Upper lobe of left lung (tissue), 6 donors: ENCODE results near the gene SPNS3. TPM values are rescaled to one million over a fixed set of nuclear protein-coding genes. Genes with fewer than 3 reads are reported as not detected.

Source experiments
- ATAC-seq, 2 donors: fragments of 200-7000 bp; cut with Tn5 transposase; one replicate each; pipeline ENCODE4 v1.9.1; 2022; ENCODE audit warnings: mild to moderate bottlenecking in 2 of 2, moderate library complexity in 2 of 2; ENCODE audit not compliant: low FRiP score in 2 of 2
- DNase-seq, 2 donors: peaks; one replicate each; pipeline ENCODE4 v3.0.0-alpha.2; 2019 to 2020
- H3K27ac ChIP-seq, 4 donors: fragments of 200-600 bp; sonication (generic); one replicate each; pipeline ENCODE4 v1.5.1; 2016 to 2019
- H3K27me3 ChIP-seq, 4 donors: fragments of 200-600 bp; sonication (generic); one replicate each; pipeline ENCODE4 v1.5.1; 2017 to 2019
- H3K36me3 ChIP-seq, 4 donors: fragments of 200-600 bp; sonication (generic); one replicate each; pipeline ENCODE4 v1.5.1; 2016 to 2019
- H3K4me1 ChIP-seq, 4 donors: fragments of 200-600 bp; sonication (generic); one replicate each; pipeline ENCODE4 v1.5.1; 2018 to 2019
- H3K4me3 ChIP-seq, 4 donors: fragments of 200-600 bp; sonication (generic); one replicate each; pipeline ENCODE4 v1.5.1; 2017 to 2019; ENCODE audit warnings: mild to moderate bottlenecking in 2 of 4, moderate library complexity in 1 of 4
- H3K9me3 ChIP-seq, 4 donors: fragments of 200-600 bp; sonication (generic); one replicate each; pipeline ENCODE4 v1.5.1; 2018 to 2019
- CTCF ChIP-seq, 6 experiments: fragments of 450-650 bp in 4 of 6; fragments of 200-600 bp in 2 of 6; sonication (generic) in 2 of 6; IDR thresholded peaks; one replicate each; pipeline ENCODE4 v1.5.1; 2016 to 2019; ENCODE audit warnings: antibody characterized with exemption in 6 of 6
- EP300 ChIP-seq, 4 donors: sonication (generic); formaldehyde crosslinking; IDR thresholded peaks; one replicate each; pipeline ENCODE4 v1.5.1; 2017; ENCODE audit warnings: antibody characterized with exemption in 4 of 4, control low read depth in 2 of 4
- POLR2A ChIP-seq, 4 donors: fragments of 450-650 bp; IDR thresholded peaks; one replicate each; pipeline ENCODE4 v1.5.1; 2016 to 2017; ENCODE audit warnings: antibody characterized with exemption in 4 of 4, mild to moderate bottlenecking in 2 of 4
- POLR2AphosphoS5 ChIP-seq, 2 donors: sonication (generic); formaldehyde crosslinking; IDR thresholded peaks; one replicate each; pipeline ENCODE4 v1.5.1; 2017; ENCODE audit warnings: antibody characterized with exemption in 2 of 2
- WGBS, 2 donors: methylation state at CpG; one replicate each; pipeline ENCODE4 v1.1.5; 2017 to 2018; 5-methylcytosine and 5-hydroxymethylcytosine counted together
- total RNA-seq, 6 donors: library from RNA; depleted of rRNA in 4 of 6; stranded (reverse); fragments of >200 nt in 4 of 6; gene quantifications; one replicate each; pipeline versions ENCODE4 v1.1.0 to v1.2.1, GENCODE V29; 2016 to 2021
- donor health status: DM: no; HTN: no; CAD: no; lungs with moderate emphysema.
- donor health status: DM: no; HTN: yes; CAD: no; lungs with severe emphysema.

The SPNS3 gene
- total RNA-seq: under 1 TPM in 5 of 6 donors, not detected in 1; 0.22 to 0.91 (median 0.52) TPM

- Histone ChIP-seq H3K36me3 (no peaks in the 10 kb centered on the region), H3K27ac (no peak within 1 kb of the TSS), H3K4me1 (peaks cover 5 to 12% (median 7%) of the 10 kb centered on the region in 4 donors), H3K27me3 (no peaks in the 10 kb centered on the region), H3K9me3 (no peaks in the 10 kb centered on the region), H3K4me3 (no peak within 1 kb of the TSS)
- DNase-seq: peak in 1 of 2 donors; percentile 34
- TF ChIP-seq EP300 (IDR thresholded peaks at IDR 0.05) (no peak), POLR2A (IDR thresholded peaks at IDR 0.05) (no peak), POLR2AphosphoS5 (IDR thresholded peaks at IDR 0.05) (no peak), CTCF (IDR thresholded peaks at IDR 0.05) (no peak)
- peak; percentile 14 to 44 for ATAC-seq
- WGBS, 2 donors: 27 to 51% methylated on average over 8 to 10 of the region's 13 CpGs
These were observed at the start of gene SPNS3 for GRCh38 chr17:4433515-4434031. Gene SPNS3, plus strand, starts transcription at chr17:4433940. Its CDS starts 28 bp downstream, at chr17:4433968.

GRCh38 chr17:4386406-4386805 lies 47.3 kb upstream of the SPNS3 start:
- Histone ChIP-seq H3K36me3 (no peaks in the 10 kb centered on the region), H3K4me3 (no peak overlapping the region), H3K9me3 (no peaks in the 10 kb centered on the region), H3K27ac (no peak overlapping the region), H3K4me1 (no peaks in the 10 kb centered on the region), H3K27me3 (no peaks in the 10 kb centered on the region)
- no peak for TF ChIP-seq POLR2A (IDR thresholded peaks at IDR 0.05)
- no peak for ATAC-seq
- WGBS, 2 donors: 71 to 88% methylated on average over 2 of the region's 2 CpGs
- DNase-seq: no peak

GRCh38 chr17:4387137-4387536 lies 46.6 kb upstream of the SPNS3 start:
- H3K27me3 ChIP-seq: no peaks in the 10 kb centered on the region
- 82 to 90% methylated on average over 5 of the region's 5 CpGs for WGBS, 2 donors
- ATAC-seq (no peak), DNase-seq (no peak)
- H3K27ac ChIP-seq: no peak overlapping the region
- H3K9me3 ChIP-seq: no peaks in the 10 kb centered on the region
- H3K36me3 ChIP-seq: no peaks in the 10 kb centered on the region
- H3K4me3 ChIP-seq: no peak overlapping the region
- TF ChIP-seq POLR2AphosphoS5 (IDR thresholded peaks at IDR 0.05) (no peak), POLR2A (IDR thresholded peaks at IDR 0.05) (no peak), CTCF (IDR thresholded peaks at IDR 0.05) (no peak), EP300 (IDR thresholded peaks at IDR 0.05) (no peak)
- H3K4me1 ChIP-seq: no peaks in the 10 kb centered on the region

- H3K9me3 ChIP-seq: no peaks in the 10 kb centered on the region
- no peak overlapping the region for H3K4me3 ChIP-seq
- no peaks in the 10 kb centered on the region for H3K36me3 ChIP-seq
- ATAC-seq (peak in 1 of 2 donors; percentile 74), DNase-seq (no peak)
- no peaks in the 10 kb centered on the region for H3K27me3 ChIP-seq
- H3K4me1 ChIP-seq: no peaks in the 10 kb centered on the region
- no peak overlapping the region for H3K27ac ChIP-seq
- WGBS, 2 donors: 73 to 81% methylated on average over 8 of the region's 8 CpGs
- TF ChIP-seq EP300 (IDR thresholded peaks at IDR 0.05) (no peak), CTCF (IDR thresholded peaks at IDR 0.05) (no peak), POLR2A (IDR thresholded peaks at IDR 0.05) (no peak), POLR2AphosphoS5 (IDR thresholded peaks at IDR 0.05) (no peak)
These were observed 44.7 kb upstream of the SPNS3 start for GRCh38 chr17:4389079-4389478.

GRCh38 chr17:4393806-4394205 lies 39.9 kb upstream of the SPNS3 start:
- no peaks in the 10 kb centered on the region for H3K4me1 ChIP-seq
- DNase-seq (no peak), ATAC-seq (no peak)
- no peak overlapping the region for H3K4me3 ChIP-seq
- H3K27ac ChIP-seq: no peak overlapping the region
- 78% methylated on average over 7 of the region's 7 CpGs for WGBS, 2 donors
- no peaks in the 10 kb centered on the region for H3K9me3 ChIP-seq
- no peak for TF ChIP-seq POLR2A (IDR thresholded peaks at IDR 0.05)
- no peak for TF ChIP-seq CTCF (IDR thresholded peaks at IDR 0.05)
- no peak for TF ChIP-seq EP300 (IDR thresholded peaks at IDR 0.05)
- TF ChIP-seq POLR2AphosphoS5 (IDR thresholded peaks at IDR 0.05): no peak
- H3K36me3 ChIP-seq: no peaks in the 10 kb centered on the region
- H3K27me3 ChIP-seq: no peaks in the 10 kb centered on the region
